Daoy (cell line): ENCODE data around the gene OMG. TPM values are rescaled to one million over a fixed set of nuclear protein-coding genes. Genes with fewer than 3 reads are reported as not detected.
A peak's percentile ranks its signal among the peaks of the same experiment; 100 is the strongest.
"Not testable (repeated sequence)": the region's sequence is repeated elsewhere in the genome, so short reads cannot be mapped to it uniquely, and the experiment has no call there.

Experiments
- DNase-seq: peaks from one replicate; pipeline ENCODE4 v3.0.0-alpha.2; 2015; ENCODE audit warnings: low read depth
- total RNA-seq: library from RNA; depleted of rRNA; stranded (reverse); fragments of >200 nt; shearing (Covaris generic); gene quantifications from 2 replicates; pipeline ENCODE4 v1.2.3, GENCODE V29; 2014; rRNA removed

OMG gene
- total RNA-seq, 1 experiment from 2014 or later: not detected

GRCh38 chr17:31262923-31263322 is 34.1 kb downstream of the OMG start:
- DNase-seq: not testable (repeated sequence)

GRCh38 chr17:31261601-31262000 is 35.4 kb downstream of the OMG start:
- no peak for DNase-seq

DNA sequence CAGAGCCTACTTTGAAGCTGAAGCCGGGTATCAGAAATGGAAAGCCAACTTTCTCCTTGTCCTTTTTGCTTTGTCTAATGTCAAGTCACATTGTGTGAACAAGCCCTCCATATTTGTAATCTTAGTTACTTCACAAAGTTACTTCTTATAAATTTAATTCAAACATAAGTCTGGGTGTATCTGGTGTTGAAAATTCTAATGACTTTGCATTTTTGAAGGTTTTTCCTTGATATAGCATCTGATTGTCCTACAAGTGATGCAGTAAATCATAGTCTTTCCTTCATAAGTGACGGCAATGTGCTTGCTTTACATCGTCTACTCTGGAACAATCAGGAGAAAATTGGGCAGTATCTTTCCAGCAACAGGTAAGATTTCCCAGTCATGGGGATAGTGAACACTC is 36.9 kb downstream of the OMG start:
- DNase-seq: no peak

DNA sequence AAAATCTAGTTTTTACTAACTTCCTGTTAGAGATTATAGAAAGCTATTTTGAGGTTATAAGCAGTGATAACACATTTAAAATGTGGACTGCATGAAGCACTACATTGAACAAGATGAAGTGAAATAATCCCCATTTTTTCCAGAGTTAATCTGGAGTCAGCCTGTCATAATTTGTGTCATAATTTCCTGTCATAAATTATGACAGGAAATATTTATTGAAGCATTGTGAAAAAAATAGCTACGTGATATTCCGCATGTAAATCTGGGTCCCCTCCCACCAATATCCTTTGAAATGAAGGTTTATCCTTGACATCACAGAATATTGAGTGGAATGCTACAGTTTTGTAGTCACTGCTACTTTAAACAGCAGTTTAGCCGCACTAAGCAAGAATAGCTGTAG is 40.1 kb downstream of the OMG start:
- DNase-seq: no peak

GRCh38 chr17:31254654-31255053 is 42.4 kb downstream of the OMG start:
- no peak for DNase-seq

DNA sequence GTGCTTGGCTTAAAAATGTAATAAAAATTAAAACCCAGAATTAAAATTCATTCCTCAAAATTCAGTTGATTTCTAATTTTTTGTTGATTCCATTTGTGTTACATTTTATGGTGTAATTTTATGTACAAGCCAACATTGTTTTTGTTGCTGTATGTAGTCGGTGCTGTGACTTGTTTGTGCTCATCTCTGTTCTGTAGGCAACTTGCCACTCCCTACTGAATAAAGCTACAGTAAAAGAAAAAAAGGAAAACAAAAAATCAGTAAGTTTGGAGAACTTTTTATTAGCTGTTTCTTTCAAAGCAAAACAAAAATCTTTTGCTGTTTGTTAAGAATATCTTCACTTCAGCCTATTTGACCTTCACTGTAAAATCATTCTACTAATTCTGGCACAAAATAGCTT is 44.3 kb downstream of the OMG start:
- DNase-seq: no peak

DNA sequence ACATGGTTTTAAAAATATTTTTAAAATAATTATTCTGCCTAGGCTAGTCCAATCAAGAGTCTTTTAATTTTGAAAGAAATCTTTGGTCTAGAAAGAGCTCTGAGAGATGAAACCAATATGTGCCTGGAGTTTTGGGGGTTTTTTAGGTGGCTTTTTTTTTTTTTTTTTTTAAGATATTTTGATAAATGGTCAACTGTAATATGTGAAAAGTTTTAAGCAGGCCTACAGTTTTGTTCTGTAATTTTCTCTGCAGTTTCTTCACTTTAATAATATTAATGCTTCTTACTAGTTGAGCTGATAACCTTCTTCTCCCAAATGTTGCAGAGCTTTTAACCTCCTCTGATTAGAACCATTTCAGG is 45.1 kb downstream of the OMG start:
- no peak for DNase-seq

DNA sequence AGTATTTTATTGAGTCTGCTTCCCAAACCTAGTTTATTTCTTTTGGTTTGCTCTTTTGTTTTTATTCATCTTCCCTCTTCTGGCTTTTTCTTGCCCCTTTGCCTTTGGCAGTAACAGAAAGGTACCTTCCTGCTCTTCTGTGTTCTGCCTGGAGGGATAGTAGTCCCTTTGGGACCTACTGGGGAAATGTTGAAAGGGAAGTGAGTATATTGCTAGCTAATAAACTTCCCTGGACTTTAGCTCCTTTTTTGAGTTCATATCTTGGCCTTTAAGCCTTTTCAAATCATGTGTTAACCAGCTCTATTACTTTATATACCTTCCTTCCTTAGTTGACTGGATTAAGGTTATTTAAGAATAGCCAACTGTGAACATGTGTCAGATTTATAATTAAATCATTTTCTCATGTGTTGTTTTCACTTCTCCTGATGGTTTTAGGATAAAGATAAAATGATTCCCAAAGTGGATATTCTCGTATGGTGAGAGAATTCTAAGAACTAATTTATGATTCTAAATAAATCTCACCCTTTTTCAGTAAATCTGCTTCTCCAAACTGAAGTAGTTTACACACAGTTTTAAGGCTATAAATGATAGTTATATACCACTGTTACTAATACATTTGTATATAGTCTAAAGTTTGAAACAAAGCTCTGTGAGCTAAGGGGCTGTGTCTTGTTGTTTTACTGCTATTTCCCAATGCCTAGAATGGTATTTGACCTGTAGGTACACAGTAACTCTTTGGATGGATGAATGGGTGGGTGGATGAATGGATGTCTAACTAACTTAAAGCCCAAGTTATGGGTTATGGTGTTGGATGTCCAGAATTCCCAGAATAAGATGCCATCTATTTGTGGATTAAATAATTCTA is 45.7 kb downstream of the OMG start:
- DNase-seq: no peak

- no peak for DNase-seq
These were observed 46.8 kb downstream of the OMG start for GRCh38 chr17:31250229-31250628.

DNA sequence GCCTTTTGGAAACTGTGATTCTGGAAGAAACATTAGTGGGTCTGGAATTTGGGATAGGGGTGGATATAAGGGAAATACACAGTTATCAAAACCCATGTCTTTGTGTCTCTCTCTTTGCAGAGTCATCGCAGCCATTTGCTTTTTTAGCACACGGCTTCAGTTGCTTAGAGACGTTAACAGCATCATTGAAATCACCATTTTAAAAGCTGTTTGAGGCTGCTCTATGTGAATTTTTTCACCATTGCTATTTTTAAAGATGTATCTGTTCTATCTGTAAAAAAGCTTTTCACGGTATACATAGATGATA is 47.3 kb downstream of the OMG start:
- DNase-seq: no peak

GRCh38 chr17:31248986-31249834 is 47.8 kb downstream of the OMG start:
- peak; percentile 29 for DNase-seq

Other genes with a start within 250 kb of the OMG start
- 13.8 and 30.2 TPM in 2 replicates for gene NF1, start 202.3 kb downstream of the OMG start, total RNA-seq
- gene EVI2B, start 16.8 kb upstream of the OMG start, total RNA-seq: not detected in 2 replicates
- gene EVI2A, start 24.4 kb upstream of the OMG start, total RNA-seq: 0.63 and 4.0 TPM in 2 replicates
- gene RAB11FIP4, start 94.4 kb upstream of the OMG start, total RNA-seq: 4.4 and 5.5 TPM in 2 replicates